Skin of body (tissue), 2 donors: Measurements from ENCODE around the gene CENPT. TPM values are rescaled to one million over a fixed set of nuclear protein-coding genes. Genes with fewer than 3 reads are reported as not detected.
A peak's percentile ranks its signal among the peaks of the same experiment; 100 is the strongest.
"Not testable (repeated sequence)": the region's sequence is repeated elsewhere in the genome, so short reads cannot be mapped to it uniquely, and the experiment has no call there.

Experiments
- DNase-seq: peaks from one replicate; lab custom pipeline; 2025; lab: John Stamatoyannopoulos, UW
- total RNA-seq: library from RNA; depleted of rRNA; stranded (reverse); fragments of >200 nt; gene quantifications from one replicate; pipeline ENCODE4 v1.2.3, GENCODE V29; 2014

The CENPT gene
- total RNA-seq, 1 donor from 2014 or later, result 49.6 TPM

- DNase-seq, result no peak
Measured at GRCh38 chr16:67848118-67848517, 625 bp upstream of the CENPT start.

GRCh38 chr16:67846320-67847063 is 1.0 kb downstream of the CENPT start, which contains the start of gene NUTF2:
TSS of gene NUTF2 (plus strand) at chr16:67846933. CDS start at chr16:67865131, 18,198 bp downstream.
- peak; percentile 95 for DNase-seq

- DNase-seq, result no peak
Measured at GRCh38 chr16:67846063-67846319, 1.5 kb downstream of the CENPT start.

- DNase-seq, result no peak
Measured at GRCh38 chr16:67845291-67846062, 2.0 kb downstream of the CENPT start.

GRCh38 chr16:67844497-67844896 is 3.0 kb downstream of the CENPT start:
- no peak for DNase-seq

- DNase-seq, result no peak
Measured at GRCh38 chr16:67843343-67843765, 4.1 kb downstream of the CENPT start.

GRCh38 chr16:67842509-67843342 is 4.8 kb downstream of the CENPT start:
- DNase-seq, result peak; percentile 49

GRCh38 chr16:67841816-67842508 is 5.5 kb downstream of the CENPT start, which contains the start of gene THAP11:
TSS of gene THAP11 (plus strand) at chr16:67842320. CDS start at chr16:67842555, 235 bp downstream.
- DNase-seq, result peak; percentile 97

- DNase-seq, result no peak
Measured at GRCh38 chr16:67841198-67841815, 6.2 kb downstream of the CENPT start.

GRCh38 chr16:67837811-67838210 is 9.7 kb downstream of the CENPT start:
- DNase-seq, result no peak

- not testable (repeated sequence) for DNase-seq
Measured at GRCh38 chr16:67837190-67837589, 10.3 kb downstream of the CENPT start.

GRCh38 chr16:67834242-67834614 is 13.3 kb downstream of the CENPT start:
- no peak for DNase-seq

GRCh38 chr16:67833415-67834241 is 13.9 kb downstream of the CENPT start:
- peak; percentile 89 for DNase-seq

GRCh38 chr16:67833030-67833414 is 14.5 kb downstream of the CENPT start:
- DNase-seq, result no peak

GRCh38 chr16:67828651-67829050 is 18.8 kb downstream of the CENPT start:
- no peak for DNase-seq

GRCh38 chr16:67825906-67826305 is 21.6 kb downstream of the CENPT start:
- DNase-seq, result no peak

GRCh38 chr16:67825119-67825518 is 22.4 kb downstream of the CENPT start:
- DNase-seq, result no peak

GRCh38 chr16:67822511-67822910 is 25.0 kb downstream of the CENPT start:
- DNase-seq, result no peak

- no peak for DNase-seq
Measured at GRCh38 chr16:67820608-67821259, 26.8 kb downstream of the CENPT start.
